GM18498 (cell line): Measurements from ENCODE around the gene CHD3.
"Not testable (repeated sequence)": the region's sequence is repeated elsewhere in the genome, so short reads cannot be mapped to it uniquely, and the experiment has no call there.

Experiments
- ATAC-seq: cut with Tn5 transposase; IDR thresholded peaks from one replicate; pipeline ENCODE4 v1.9.1; 2021; ENCODE audit warnings: mild to moderate bottlenecking, moderate library complexity; ENCODE audit not compliant: unreplicated experiment

The CHD3 gene

DNA sequence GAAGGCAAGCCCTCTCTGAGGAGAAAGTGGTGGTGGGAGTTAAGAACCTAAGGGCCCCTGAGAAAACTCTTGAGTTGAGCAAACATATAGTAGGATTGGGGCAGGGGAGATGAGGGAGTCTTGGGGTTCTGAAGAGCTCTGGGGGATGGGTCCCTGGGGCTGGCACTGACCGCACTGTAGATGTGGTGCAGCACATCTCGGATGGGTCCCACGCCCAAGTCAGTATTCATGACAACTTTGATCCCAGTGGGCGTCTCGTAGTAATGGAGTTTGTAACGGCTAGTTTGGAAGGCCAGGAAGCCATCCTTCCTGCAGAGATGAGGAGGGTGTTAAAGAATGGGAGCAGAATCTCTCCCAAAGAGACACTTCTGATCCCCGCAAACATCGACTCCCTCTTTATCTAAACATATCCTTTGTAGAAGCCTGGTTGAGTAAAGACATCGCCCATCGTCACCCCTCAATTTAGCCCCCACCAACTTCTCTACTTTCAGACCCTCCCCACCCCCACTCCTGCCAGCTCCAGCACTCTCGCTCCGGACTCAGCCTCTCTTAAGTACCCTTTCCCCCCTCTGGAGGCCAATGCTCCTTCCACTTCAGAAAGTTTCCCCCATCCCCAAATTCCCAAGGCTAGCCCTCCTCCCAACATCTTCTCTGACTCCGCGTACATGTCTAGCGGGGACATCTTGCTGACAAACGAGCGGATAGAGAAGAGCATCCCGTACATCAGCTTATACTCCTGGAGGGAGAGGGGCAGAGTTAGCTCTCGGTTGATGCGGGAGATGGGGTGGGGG is 42.4 kb downstream of the CHD3 start:
- no peak for ATAC-seq

DNA sequence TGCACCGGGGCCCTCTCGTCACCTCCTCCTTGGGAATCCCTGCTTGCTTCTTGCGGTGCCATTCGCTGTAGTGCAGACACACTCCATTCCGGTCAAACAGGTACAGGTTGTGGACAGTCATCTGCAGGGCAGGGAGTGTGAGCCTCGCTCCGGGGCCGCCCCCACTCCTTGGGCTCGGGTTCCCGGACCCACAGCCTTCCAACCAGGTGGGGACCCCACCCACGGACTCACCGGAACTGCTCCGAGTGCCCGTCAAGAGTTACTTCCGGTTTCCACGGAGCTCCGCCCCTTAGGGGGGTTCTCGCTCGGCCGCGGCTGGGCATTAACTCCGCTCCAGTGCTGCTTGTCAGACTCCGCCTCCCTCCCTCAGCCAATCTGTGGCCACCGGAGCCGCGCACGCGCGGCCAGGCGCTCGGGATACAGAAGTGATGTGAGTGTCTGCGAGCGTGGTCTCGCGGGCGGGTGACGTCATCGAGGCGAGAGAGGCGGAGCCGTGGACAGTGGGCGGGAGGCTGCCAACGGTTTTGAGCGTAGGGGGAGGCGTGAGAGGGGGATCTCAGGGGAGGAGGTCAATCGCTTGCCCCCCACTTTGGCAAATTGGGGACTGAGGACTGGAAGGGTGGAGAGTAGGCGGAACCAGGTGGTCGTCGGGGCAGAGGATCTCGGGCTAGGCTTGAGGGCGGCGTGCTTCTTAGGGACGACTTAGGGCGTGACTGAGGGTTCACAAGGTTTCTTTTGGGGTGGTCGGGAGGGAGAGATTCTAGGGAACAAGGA is 43.3 kb downstream of the CHD3 start, which contains the start of the genes CNTROB and TRAPPC1:
Gene CNTROB, plus strand, starts transcription at position 498 of the 774 bp plus-strand sequence. CDS start 874 bp downstream, outside the sequence.
Gene TRAPPC1, minus strand, starts transcription at position 238 of the 774 bp plus-strand sequence. Its CDS starts 117 bp downstream, at position 121.
- peak; percentile 95 for ATAC-seq

DNA sequence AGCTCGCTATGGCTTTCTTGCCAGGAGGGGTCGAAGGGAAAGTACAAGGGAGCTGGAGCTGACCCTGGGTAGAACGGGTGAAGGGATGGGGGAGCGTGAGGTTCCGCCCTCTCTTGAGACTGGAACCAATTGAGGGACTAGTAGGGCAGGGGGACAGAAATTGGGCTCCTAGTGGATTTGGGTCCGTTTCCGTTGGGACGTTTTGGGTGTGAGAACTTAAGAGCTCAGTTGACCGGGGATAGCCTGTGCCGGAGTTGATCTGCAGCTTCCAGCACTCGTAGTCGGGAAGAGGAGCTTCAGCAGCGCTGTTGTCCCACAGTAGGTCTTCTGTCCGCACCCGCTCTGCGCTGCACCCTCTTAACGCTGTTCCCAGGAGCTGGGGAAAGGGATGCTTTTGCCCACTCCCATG is 43.9 kb downstream of the CHD3 start:
- ATAC-seq = peak; percentile 6

DNA sequence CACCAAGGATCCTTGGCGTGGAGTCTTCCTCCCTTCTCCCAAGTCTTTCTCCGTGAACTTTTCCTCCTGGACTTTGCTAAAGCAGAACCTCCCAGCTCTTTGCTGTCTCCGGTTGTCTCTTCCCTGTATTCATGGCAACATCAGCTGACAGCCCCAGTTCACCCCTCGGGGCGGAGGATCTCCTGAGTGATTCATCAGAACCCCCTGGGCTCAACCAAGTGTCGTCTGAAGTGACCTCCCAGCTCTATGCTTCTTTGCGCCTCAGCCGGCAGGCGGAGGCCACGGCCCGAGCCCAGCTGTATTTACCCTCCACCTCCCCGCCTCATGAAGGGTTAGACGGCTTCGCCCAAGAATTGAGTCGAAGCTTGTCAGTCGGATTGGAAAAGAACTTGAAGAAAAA is 44.4 kb downstream of the CHD3 start:
- no peak for ATAC-seq

DNA sequence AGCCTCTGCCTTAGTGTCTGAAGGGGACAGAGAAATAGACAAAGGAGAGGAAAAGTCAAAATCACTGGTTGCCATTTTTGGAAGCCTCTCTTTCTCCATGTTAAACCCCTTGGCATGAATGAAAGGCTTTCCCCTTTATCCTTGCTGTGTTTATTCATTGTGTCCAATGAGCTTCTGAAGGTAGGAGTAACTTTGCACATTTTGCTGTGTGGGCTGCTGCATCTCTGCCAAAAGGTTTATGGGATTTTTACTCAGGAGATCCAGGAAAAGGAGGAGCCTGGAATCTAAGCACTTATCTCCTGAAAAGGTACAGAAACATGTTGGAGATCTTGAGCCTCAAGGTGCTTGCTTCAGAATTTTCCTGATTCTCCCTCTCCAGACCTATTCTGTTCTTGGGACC is 47.3 kb downstream of the CHD3 start:
- no peak for ATAC-seq

DNA sequence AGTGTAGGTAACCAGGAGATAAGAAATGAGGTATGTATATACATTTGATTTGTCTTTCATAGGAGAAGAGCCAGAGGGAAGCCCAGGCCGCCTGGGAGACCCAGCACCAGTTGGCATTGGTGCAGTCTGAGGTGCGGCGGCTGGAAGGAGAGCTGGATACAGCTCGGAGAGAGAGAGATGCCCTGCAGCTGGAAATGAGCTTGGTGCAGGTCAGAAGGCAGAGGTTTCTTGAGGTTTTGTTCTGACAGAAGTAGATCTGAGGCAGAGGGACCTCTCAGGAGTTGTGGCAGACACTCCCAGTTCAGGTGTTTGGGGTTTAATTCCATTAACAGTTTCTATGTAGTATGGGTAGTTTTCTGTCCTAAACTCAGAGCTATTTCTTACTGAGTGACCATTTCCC is 51.4 kb downstream of the CHD3 start:
- no peak for ATAC-seq

DNA sequence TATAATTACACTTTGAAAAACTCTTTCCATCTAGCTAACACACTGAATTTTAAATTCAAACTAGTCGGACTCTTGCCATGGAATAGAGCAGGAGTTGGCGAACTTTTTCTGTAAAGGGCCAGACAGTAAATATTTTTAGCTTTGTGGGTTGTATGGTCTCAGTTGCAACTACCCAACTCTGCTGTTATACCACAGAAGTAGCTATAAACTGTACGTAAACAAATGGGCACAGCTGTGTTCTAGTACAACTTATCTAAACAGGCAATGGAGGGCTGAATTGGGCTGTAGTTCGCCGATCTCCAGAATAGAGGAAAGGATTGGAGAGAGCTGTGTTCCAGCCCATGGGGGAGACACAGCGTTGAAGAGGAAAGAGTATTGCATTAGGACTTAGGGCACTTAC is 52.2 kb downstream of the CHD3 start:
- no peak for ATAC-seq

DNA sequence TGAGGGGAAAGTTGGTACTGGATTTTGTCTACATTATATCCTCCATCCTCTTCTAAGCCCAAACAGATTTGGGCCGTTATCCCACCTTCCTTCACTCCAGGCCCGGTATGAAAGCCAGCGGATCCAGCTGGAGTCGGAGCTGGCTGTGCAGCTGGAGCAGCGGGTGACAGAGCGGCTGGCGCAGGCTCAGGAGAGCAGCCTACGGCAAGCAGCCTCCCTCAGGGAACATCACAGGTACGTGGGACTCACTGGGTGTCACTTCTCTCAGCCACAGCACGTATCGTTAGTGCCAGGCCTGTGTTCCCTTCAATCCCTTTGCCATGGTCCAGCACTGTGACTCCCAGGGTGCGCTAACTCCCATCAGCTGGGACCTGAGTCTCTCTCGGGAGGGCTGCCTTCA is 54.7 kb downstream of the CHD3 start:
- no peak for ATAC-seq

DNA sequence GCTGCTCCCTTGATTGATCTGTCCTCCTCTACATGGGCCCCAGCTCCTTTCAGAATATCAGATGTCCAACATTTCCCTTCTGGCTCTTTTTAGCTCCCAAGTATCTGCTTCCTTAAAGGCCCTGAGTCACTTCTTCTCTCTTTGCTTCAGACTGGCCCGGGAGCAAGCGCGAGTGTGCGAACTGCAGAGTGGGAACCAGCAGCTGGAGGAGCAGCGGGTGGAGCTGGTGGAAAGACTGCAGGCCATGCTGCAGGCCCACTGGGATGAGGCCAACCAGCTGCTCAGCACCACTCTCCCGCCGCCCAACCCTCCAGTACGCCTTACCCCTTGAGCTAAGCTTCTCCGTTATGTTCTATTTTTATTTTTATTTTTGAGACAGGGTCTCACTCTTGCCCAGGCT is 55.7 kb downstream of the CHD3 start:
- ATAC-seq = no peak

DNA sequence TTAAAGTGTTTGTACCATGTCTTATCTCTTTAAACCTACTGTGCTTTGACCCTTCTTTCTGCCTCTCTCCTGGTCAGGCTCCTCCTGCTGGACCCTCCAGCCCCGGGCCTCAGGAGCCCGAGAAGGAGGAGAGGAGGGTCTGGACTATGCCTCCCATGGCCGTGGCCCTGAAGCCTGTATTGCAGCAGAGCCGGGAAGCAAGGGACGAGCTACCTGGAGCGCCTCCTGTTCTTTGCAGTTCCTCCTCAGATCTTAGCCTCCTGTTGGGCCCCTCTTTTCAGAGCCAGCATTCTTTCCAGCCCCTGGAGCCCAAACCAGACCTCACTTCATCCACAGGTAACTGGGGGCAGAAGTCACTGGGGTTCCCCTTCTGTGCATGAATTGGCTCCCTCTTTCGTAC is 57.1 kb downstream of the CHD3 start:
- ATAC-seq = no peak

DNA sequence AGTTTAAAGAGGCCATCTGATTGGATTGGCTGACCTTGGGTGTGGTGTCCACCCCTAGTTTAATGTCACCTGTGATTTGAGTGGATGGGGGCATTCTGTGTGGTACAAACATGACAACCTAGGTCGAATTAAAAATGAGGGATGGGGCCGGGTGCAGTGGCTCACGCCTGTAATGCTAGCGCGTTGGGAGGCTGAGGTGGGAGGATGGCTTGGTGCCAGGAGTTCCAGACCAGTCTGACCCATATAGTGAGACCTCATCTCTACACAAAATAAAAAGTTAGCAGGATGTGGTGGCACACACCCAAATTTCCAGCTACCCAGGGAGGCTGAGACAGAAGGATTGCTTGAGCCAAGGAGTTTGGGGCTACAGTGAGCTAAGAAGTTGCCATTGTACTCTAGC is 57.9 kb downstream of the CHD3 start:
- no peak for ATAC-seq

DNA sequence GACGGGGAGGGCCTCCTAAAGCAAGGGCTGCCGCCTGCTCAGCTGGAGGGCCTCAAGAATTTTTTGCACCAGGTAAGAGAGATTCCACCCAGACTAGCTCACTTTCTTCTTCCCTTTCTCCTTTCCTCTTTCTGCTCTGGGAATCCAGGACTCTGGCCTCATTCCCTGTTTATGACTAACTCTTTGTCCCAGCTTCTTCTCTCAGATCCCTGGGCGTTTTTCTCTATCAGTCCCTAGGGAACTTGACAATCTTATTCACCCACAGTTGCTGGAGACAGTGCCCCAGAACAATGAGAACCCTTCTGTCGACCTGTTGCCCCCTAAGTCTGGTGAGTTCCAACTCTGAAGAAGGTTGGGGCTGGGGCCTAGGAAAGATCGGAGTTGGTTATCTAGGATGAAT is 59.1 kb downstream of the CHD3 start:
- ATAC-seq = no peak

DNA sequence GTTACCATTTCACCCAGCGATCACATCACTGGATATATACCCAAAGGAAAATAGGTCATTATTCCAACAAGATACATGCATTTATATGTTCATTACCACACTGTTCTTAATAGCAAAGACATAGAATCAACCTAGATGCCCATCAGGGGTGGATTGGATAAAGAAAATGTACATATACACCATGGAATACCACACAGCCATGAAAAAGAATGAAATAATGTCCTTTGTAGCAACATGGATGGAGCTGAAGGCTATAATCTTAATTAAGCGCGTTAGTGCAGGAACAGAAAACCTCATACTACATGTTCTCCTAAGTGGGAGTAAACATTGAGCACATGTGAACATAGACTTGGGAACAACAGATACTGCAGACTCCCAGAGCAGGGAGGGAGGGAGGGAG is 62.0 kb downstream of the CHD3 start:
- ATAC-seq = no peak

DNA sequence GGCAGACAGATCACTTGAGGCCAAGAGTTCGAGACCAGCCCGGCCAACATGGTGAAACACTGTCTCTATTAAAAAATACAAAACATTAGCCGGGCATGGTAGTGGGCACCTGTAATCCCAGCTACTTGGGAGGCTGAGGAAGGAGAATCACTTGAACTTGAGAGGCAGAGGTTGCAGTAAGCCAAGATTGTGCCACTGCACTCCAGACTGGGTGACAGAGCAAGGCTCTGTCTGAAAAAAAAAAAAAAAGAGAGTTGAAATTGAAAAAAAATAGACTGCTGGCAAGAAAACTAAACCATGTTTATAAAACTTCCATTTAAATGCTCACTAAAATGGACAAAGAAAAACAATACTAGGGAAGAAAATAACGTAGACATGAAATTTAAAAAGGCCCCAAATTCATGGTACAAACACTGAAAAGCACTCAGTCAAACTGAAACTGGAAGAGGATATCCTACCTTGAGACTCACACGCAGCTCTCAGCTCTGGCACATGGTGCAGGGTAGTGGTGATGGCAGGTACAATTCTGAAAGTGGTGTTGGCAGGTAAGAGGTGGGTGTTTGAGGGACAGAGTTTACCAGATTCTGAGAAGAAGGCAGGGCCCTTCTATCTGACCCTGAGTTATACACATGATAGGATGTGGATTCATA is 62.7 kb downstream of the CHD3 start:
- ATAC-seq = no peak

DNA sequence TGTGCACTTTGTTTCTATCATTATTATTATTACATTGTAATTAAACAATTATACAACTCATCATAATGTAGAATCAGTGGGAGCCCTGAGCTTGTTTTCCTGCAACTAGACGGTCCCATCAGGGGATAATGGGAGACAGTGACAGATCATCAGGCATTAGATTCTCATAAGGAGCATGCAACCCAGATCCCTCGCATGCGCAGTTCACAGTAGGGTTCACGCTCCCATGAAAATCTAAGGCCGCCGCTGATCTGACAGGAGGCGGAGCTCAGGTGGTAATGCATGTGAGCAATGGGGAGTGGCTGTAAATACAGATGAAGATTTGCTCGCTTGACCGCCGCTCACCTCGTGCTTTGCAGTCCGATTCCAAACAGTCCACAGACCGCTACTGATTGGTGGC is 64.7 kb downstream of the CHD3 start:
- ATAC-seq = not testable (repeated sequence)

DNA sequence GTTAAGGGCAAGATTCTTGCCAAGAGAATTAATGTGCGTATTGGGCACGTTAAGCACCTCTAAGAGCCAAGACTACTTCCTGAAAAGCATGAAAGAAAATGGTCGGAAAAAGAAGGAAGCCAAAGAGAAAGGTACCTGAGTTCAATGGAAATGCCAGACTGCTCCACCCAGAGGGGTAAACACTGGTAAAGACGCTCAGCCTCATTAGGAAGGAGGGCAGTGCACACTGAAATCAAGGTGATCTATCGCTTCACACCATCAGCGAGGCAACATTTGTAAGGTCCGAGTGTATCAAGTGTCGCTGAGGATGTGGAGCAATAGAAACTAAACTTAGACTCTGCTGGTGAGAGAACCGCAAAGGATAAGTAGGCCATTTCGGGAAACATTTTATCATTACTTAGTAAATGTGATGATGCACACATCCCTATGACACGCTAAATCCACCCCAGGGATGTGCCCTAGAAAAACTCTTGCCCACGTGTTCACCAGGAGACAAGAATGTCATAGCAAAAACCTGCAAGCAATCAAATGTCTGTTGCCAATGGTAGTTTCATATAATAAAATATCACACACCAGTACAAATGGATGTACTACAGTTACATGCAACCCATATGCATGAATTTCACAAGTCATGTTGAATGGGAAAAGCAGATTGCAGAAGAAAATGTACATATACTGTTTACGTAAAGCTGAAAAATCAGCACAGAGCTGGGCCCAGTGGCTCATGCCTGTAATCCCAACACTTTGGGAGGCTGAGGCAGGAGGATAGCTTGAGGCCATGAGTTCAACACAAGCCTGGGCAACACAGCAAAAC is 67.0 kb downstream of the CHD3 start:
- no peak for ATAC-seq

DNA sequence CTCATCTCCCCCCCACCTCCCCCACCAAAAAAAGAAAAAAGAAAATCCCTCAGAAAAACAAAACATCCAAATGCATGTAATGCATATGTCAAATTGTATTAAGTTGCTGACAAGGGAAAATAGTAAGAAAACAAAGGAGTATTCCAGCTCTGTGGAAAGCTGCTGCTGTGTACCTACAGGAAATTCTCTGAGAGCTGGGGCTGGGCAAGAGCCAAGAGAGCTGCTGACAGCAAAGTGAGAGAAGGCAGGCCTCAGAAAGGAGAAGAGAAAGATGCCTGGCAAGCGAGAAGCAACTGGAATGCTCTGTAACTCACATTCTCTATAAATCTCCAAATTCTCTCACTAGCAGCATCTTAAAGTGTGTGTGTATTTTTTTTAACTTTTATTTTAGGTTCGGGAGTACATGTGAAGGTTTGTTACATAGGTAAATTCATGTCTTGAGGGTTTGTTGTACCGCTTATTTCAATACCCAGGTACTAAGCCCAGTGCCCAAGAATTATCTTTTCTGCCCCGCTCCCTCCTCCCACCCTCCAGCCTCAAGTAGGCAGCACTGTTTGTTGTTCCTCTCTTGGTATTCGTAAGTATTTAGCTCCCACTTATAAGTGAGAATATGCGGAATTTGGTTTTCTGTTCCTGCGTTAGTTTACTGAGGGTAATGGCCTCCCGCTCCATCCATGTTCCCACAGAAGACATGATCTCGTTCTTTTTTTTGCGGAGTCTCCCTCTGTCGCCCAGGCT is 67.8 kb downstream of the CHD3 start:
- ATAC-seq = no peak

DNA sequence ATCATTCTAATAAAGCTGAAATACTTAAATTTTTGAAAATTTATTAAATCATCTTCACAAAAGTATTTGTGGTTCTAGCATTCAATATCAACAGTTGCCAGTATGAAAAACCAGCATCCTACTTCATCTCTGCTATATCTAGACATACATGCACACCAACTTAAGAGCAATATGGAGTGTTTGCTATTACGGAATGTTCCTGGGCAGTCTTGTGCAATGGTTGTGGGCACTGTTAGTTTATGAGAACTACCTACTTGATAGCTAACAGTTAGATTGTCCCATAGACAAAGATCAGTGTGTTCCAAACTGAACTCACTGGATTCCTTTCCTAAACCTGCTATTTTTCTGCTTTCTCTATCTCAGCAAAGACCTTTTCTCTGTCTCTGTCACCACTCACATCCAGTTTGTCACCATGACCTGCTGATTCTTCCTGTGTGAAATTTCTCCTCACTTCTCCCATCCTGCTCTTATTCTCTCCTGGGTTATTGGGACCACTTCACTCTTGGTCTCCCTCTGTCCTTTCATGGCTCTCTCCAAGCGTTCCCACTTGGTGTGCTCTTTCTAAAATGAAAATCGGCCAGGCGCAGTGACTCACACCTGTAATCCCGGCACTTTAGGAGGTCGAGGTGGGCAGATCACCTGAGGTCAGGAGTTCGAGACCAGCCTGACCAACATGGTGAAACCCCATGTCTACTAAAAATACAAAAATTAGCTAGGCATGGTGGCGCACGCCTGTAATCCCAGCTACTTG is 71.1 kb downstream of the CHD3 start:
- no peak for ATAC-seq

DNA sequence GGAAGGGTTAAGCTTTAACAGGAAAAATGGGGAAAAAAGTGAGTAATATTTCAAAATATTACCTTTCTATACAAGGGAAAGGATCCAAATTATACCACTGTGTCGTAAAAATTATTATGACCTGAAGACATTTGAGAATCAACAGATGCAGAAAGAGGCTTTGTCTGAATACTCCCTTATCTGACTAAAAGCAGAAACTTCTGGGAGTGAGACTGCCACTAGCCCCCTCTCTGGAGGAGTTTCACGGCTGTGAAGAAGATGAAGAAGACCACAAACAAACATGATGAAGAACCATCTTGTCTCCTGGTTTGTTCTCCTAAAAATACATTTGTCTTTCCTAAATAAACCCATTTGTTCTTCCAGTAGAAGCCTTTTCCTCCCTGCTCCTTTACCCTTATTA is 72.8 kb downstream of the CHD3 start:
- ATAC-seq = no peak
